ENCODE results near the gene POU2AF1.

Gene POU2AF1

DNA sequence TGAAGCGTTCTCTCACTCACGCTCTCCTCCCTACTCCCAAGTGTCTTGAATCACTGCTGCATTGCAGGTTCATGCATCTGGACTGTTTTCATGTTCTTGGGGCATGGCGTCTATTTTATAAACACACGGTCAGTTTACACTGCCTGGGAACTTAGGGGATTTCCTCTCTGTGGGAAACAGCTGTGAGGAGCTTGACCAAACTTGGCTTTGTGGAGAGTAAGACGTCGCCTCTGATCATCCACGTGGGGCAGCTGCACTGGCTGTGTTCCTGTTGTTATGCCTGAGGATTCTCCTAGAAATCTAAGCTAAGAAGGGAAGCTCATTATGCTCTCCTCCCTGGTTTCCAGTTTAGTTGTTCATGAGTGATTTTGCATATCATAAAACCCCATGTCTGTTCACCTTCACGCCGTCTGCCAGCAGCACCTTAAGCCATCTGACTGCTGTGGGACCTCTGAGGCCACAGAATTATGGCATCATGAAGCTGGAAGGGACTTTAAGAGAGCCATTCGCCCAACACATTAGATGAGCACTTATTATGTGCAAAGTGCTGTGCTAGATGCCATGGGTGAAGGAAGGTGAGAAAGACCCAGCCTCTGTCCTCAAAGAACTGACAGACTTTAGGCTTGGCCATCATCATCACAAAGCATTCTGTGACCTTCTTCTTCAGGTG is 38.8 kb upstream of the POU2AF1 start:
- no peak overlapping the region for H2BK120ac ChIP-seq (ENCODE audit: low read depth, low read length)
- H3K23ac ChIP-seq (ENCODE audit: low read length): no peak overlapping the region
- no peaks in the 10 kb centered on the region for H3K27me3 ChIP-seq (ENCODE audit: insufficient read depth, low read length, poor library complexity)
- no peak overlapping the region for H3K4ac ChIP-seq (ENCODE audit: low read depth, low read length)
- no peak overlapping the region for H3K4me3 ChIP-seq (ENCODE audit: low read length)
- no peak overlapping the region for H2BK15ac ChIP-seq (replicated peaks; ENCODE audit: low read depth)
- H3K36me3 ChIP-seq (ENCODE audit: control insufficient read depth, insufficient read depth, low read length): no peaks in the 10 kb centered on the region
- no peak overlapping the region for H3K56ac ChIP-seq (ENCODE audit: low read length)
- no peak overlapping the region for H2BK5ac ChIP-seq (ENCODE audit: low read length)
- H2AK5ac ChIP-seq (ENCODE audit: low read length): no peak overlapping the region
- no peaks in the 10 kb centered on the region for H3K4me1 ChIP-seq (ENCODE audit: control insufficient read depth, low read depth, low read length)
- H3K18ac ChIP-seq (ENCODE audit: low read length): no peak overlapping the region
- no peaks in the 10 kb centered on the region for H3K79me1 ChIP-seq (ENCODE audit: low read length)
- H3K4me2 ChIP-seq (ENCODE audit: low read length): no peak overlapping the region
- H4K8ac ChIP-seq (ENCODE audit: low read depth, low read length): no peak overlapping the region
- H3K9ac ChIP-seq (ENCODE audit: low read length): no peak overlapping the region
- no peak for DNase-seq
- H3K79me2 ChIP-seq (ENCODE audit: control insufficient read depth, insufficient read depth, low read length): no peaks in the 10 kb centered on the region
- no peak overlapping the region for H3K27ac ChIP-seq (ENCODE audit: low read depth, low read length)
- no peak overlapping the region for H4K5ac ChIP-seq (ENCODE audit: low read length)
- no CpG with 5 or more reads among the region's 10 CpGs for WGBS (ENCODE audit: extremely low coverage, insufficient coverage, low lambda C conversion rate)

DNA sequence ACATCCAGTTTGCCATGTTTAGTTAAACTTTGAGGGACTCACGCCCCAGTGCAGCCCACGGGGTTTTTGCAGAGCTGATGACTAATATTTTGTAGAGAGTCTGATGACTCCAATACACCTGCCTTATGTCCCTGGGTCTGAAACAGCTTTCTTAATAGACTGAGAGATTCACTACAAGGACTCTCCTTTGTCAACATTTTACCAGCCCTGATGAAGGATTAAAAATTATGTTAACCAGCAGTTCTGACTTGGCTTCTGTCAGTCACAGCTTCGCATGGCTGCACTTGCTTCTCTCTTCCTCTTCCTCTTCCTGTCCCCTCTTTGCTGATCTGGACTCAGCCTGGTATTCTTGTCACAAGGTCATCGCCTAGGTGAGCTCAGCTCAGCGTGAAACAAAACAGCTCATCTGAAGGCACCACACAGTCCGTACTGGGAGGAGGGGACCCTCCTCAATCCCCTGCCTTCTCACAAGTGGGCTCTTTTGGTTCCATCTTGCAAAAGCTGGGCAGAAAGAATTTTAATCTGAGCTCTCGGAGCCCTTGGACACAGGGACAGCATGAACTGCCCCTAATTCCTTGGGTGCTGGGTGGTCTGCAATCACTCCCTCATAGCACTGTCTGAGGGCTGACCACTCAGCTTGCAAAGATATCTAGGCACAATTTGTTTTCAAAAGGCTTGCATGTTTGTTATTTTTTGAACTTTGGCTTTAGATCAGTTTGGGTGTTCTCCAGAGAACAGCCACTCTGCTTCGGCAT is 38.1 kb upstream of the POU2AF1 start:
- WGBS (ENCODE audit: extremely low coverage, insufficient coverage, low lambda C conversion rate): no CpG with 5 or more reads among the region's 8 CpGs

DNA sequence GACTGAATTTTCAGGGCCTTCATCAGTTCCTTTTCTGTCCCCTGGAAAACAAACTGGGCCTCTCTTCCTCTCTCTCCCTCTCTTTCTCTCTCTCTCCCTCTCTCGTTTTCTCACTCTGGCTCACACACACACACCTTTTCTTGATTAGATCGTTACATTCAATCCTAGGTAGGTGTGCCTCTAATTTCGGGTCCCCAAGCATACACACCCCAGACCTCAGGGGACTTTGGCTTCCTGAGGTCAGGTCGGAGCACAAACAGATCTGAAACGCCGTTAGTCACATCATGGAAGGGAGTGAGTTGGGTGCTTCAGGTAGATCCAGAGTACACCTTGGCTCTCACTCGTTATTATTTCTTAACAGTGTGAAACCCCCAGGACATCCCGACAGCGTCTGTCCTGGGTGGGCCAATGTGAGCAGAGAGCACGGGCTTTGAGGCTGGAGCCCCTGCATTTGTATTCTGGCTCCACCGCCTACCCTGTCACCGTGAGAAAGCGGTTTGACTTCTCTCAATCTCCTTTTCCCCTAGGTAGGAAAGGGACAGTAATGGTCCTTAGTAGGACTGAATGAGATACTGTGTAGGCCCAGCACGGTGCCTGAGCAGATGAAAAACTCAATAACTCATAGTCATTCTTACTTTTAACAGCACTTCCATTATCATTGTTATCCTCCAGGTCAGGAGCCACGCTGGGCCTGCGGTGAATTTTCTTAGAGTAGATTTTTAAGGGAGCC is 37.3 kb upstream of the POU2AF1 start:
- H3K27ac ChIP-seq (ENCODE audit: low read depth, low read length): no peak overlapping the region
- H3K4me2 ChIP-seq (ENCODE audit: low read length): no peak overlapping the region
- H4K8ac ChIP-seq (ENCODE audit: low read depth, low read length): no peak overlapping the region
- no CpG with 5 or more reads among the region's 16 CpGs for WGBS (ENCODE audit: extremely low coverage, insufficient coverage, low lambda C conversion rate)
- H2BK15ac ChIP-seq (replicated peaks; ENCODE audit: low read depth): no peak overlapping the region
- H2AK5ac ChIP-seq (ENCODE audit: low read length): no peak overlapping the region
- no peak overlapping the region for H2BK120ac ChIP-seq (ENCODE audit: low read depth, low read length)
- no peak overlapping the region for H2BK5ac ChIP-seq (ENCODE audit: low read length)
- no peak overlapping the region for H3K56ac ChIP-seq (ENCODE audit: low read length)
- H3K36me3 ChIP-seq (ENCODE audit: control insufficient read depth, insufficient read depth, low read length): no peaks in the 10 kb centered on the region
- no peaks in the 10 kb centered on the region for H3K79me2 ChIP-seq (ENCODE audit: control insufficient read depth, insufficient read depth, low read length)
- H3K27me3 ChIP-seq (ENCODE audit: insufficient read depth, low read length, poor library complexity): no peaks in the 10 kb centered on the region
- H3K23ac ChIP-seq (ENCODE audit: low read length): no peak overlapping the region
- H3K4me1 ChIP-seq (ENCODE audit: control insufficient read depth, low read depth, low read length): no peaks in the 10 kb centered on the region
- H3K79me1 ChIP-seq (ENCODE audit: low read length): no peaks in the 10 kb centered on the region
- no peak for DNase-seq
- no peak overlapping the region for H3K9ac ChIP-seq (ENCODE audit: low read length)
- H4K5ac ChIP-seq (ENCODE audit: low read length): no peak overlapping the region
- H3K4ac ChIP-seq (ENCODE audit: low read depth, low read length): no peak overlapping the region
- no peak overlapping the region for H3K4me3 ChIP-seq (ENCODE audit: low read length)
- no peak overlapping the region for H3K18ac ChIP-seq (ENCODE audit: low read length)

More for the DNA sequence above, 38.1 kb upstream of the POU2AF1 start:
- Histone ChIP-seq H2BK120ac (ENCODE audit: low read depth, low read length) (no peak overlapping the region), H3K4ac (ENCODE audit: low read depth, low read length) (no peak overlapping the region), H3K9ac (ENCODE audit: low read length) (no peak overlapping the region), H3K4me1 (ENCODE audit: control insufficient read depth, low read depth, low read length) (no peaks in the 10 kb centered on the region), H3K27ac (ENCODE audit: low read depth, low read length) (no peak overlapping the region), H4K8ac (ENCODE audit: low read depth, low read length) (no peak overlapping the region), H3K4me3 (ENCODE audit: low read length) (no peak overlapping the region), H4K5ac (ENCODE audit: low read length) (no peak overlapping the region), H2AK5ac (ENCODE audit: low read length) (no peak overlapping the region), H3K27me3 (ENCODE audit: insufficient read depth, low read length, poor library complexity) (no peaks in the 10 kb centered on the region), H3K56ac (ENCODE audit: low read length) (no peak overlapping the region), H2BK5ac (ENCODE audit: low read length) (no peak overlapping the region), H3K23ac (ENCODE audit: low read length) (no peak overlapping the region), H3K4me2 (ENCODE audit: low read length) (no peak overlapping the region), H3K79me1 (ENCODE audit: low read length) (no peaks in the 10 kb centered on the region), H3K79me2 (ENCODE audit: control insufficient read depth, insufficient read depth, low read length) (no peaks in the 10 kb centered on the region), H3K18ac (ENCODE audit: low read length) (no peak overlapping the region), H3K36me3 (ENCODE audit: control insufficient read depth, insufficient read depth, low read length) (no peaks in the 10 kb centered on the region), H2BK15ac (replicated peaks; ENCODE audit: low read depth) (no peak overlapping the region)
- DNase-seq: no peak

DNA sequence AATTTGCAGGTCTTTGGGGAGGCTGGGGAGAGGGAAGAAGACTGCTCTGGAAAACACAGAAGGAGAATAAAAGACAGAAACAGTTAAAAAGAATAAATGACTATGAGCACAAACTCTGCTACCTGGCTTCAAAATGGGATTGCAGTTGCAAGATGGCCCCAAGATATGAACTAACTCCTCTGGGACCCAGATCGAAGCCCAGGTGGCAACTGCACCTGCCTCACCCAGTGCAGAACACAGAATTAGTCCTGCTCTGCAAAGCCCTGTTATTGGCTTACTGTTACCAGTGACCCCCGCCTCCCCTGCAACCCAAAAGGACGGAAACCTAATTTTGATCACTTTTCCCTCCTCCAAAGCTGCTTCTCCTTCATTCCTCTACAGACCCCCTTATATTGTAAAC is 35.9 kb upstream of the POU2AF1 start:
- Histone ChIP-seq H2BK120ac (ENCODE audit: low read depth, low read length) (no peak overlapping the region), H3K4me3 (ENCODE audit: low read length) (no peak overlapping the region), H4K8ac (ENCODE audit: low read depth, low read length) (no peak overlapping the region), H3K4ac (ENCODE audit: low read depth, low read length) (no peak overlapping the region), H3K18ac (ENCODE audit: low read length) (no peak overlapping the region), H3K79me1 (ENCODE audit: low read length) (no peaks in the 10 kb centered on the region), H2BK15ac (replicated peaks; ENCODE audit: low read depth) (no peak overlapping the region), H3K9ac (ENCODE audit: low read length) (no peak overlapping the region), H2BK5ac (ENCODE audit: low read length) (no peak overlapping the region), H3K27me3 (ENCODE audit: insufficient read depth, low read length, poor library complexity) (no peaks in the 10 kb centered on the region), H3K36me3 (ENCODE audit: control insufficient read depth, insufficient read depth, low read length) (no peaks in the 10 kb centered on the region), H3K4me2 (ENCODE audit: low read length) (no peak overlapping the region), H3K23ac (ENCODE audit: low read length) (no peak overlapping the region), H3K4me1 (ENCODE audit: control insufficient read depth, low read depth, low read length) (no peaks in the 10 kb centered on the region), H3K27ac (ENCODE audit: low read depth, low read length) (no peak overlapping the region), H3K56ac (ENCODE audit: low read length) (no peak overlapping the region), H4K5ac (ENCODE audit: low read length) (no peak overlapping the region), H2AK5ac (ENCODE audit: low read length) (no peak overlapping the region), H3K79me2 (ENCODE audit: control insufficient read depth, insufficient read depth, low read length) (no peaks in the 10 kb centered on the region)
- no peak for DNase-seq
- no CpG with 5 or more reads among the region's 3 CpGs for WGBS (ENCODE audit: extremely low coverage, insufficient coverage, low lambda C conversion rate)

DNA sequence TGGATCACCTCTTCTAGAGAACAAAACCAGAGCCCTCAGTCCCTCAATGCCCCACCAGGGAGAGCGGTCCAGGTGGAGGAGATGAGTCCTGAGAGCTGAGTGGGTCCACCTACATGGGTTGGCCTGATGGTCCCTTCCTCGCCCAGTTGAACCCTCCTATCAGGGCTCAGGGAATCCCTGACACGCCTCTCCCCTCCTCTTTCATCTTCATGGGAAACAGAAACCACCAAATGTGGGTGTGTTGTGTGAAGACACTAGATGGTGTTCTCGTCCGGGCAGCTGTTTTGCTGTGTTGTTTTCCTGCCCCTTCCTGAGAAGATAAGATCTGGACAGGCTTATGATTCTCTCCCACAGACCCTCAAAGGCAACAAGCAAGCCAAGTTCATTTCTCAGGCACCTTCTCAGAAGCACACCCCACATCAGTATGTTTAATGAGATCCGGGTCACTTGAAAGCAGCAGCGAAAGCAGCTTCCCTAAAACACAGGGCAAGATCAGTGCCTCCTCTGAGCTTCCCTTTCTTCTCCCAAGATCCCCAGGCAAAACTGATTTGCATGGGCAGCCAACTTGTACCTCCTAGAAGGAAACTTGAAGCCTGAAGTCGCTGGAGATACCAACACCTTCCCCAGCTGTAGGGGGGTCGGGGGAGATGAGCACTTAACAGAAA is 35.3 kb upstream of the POU2AF1 start:
- H3K23ac ChIP-seq (ENCODE audit: low read length): no peak overlapping the region
- H3K36me3 ChIP-seq (ENCODE audit: control insufficient read depth, insufficient read depth, low read length): no peaks in the 10 kb centered on the region
- no peak overlapping the region for H2BK15ac ChIP-seq (replicated peaks; ENCODE audit: low read depth)
- H4K8ac ChIP-seq (ENCODE audit: low read depth, low read length): no peak overlapping the region
- no peak overlapping the region for H3K4me3 ChIP-seq (ENCODE audit: low read length)
- H3K9ac ChIP-seq (ENCODE audit: low read length): no peak overlapping the region
- no peak for DNase-seq
- H3K79me2 ChIP-seq (ENCODE audit: control insufficient read depth, insufficient read depth, low read length): no peaks in the 10 kb centered on the region
- no peak overlapping the region for H3K27ac ChIP-seq (ENCODE audit: low read depth, low read length)
- H3K4me2 ChIP-seq (ENCODE audit: low read length): no peak overlapping the region
- no peaks in the 10 kb centered on the region for H3K79me1 ChIP-seq (ENCODE audit: low read length)
- H2BK5ac ChIP-seq (ENCODE audit: low read length): no peak overlapping the region
- H3K4me1 ChIP-seq (ENCODE audit: control insufficient read depth, low read depth, low read length): no peaks in the 10 kb centered on the region
- H3K56ac ChIP-seq (ENCODE audit: low read length): no peak overlapping the region
- H4K5ac ChIP-seq (ENCODE audit: low read length): no peak overlapping the region
- H3K18ac ChIP-seq (ENCODE audit: low read length): no peak overlapping the region
- no CpG with 5 or more reads among the region's 9 CpGs for WGBS (ENCODE audit: extremely low coverage, insufficient coverage, low lambda C conversion rate)
- H2BK120ac ChIP-seq (ENCODE audit: low read depth, low read length): no peak overlapping the region
- H3K4ac ChIP-seq (ENCODE audit: low read depth, low read length): no peak overlapping the region
- no peak overlapping the region for H2AK5ac ChIP-seq (ENCODE audit: low read length)
- no peaks in the 10 kb centered on the region for H3K27me3 ChIP-seq (ENCODE audit: insufficient read depth, low read length, poor library complexity)
